Progenitor cell of endocrine pancreas (in vitro differentiated cells): Measurements from ENCODE around the gene HRH3. TPM values are rescaled to one million over a fixed set of nuclear protein-coding genes. Genes with fewer than 3 reads are reported as not detected.

Experiments
- DNase-seq: peaks from one replicate; pipeline ENCODE4 v3.0.0; 2021; ENCODE audit warnings: low spot score; ENCODE audit not compliant: unreplicated experiment
- H3K27ac Mint-ChIP-seq: 2 replicates; pipeline ENCODE4 v1.8.0; 2021; ENCODE audit warnings: mild to moderate bottlenecking, moderate library complexity, mixed read lengths
- H3K27me3 Mint-ChIP-seq: 2 replicates; pipeline ENCODE4 v1.8.0; 2021; ENCODE audit warnings: mixed read lengths
- H3K36me3 Mint-ChIP-seq: 2 replicates; pipeline ENCODE4 v1.8.0; 2022; ENCODE audit warnings: mixed read lengths; ENCODE audit not compliant: insufficient read depth
- H3K4me1 Mint-ChIP-seq: 2 replicates; pipeline ENCODE4 v1.8.0; 2021; ENCODE audit warnings: low read depth, mixed read lengths
- H3K4me3 Mint-ChIP-seq: 2 replicates; pipeline ENCODE4 v1.8.0; 2021; ENCODE audit warnings: low read depth, mild to moderate bottlenecking, moderate library complexity, mixed read lengths
- H3K9me3 Mint-ChIP-seq: 2 replicates; pipeline ENCODE4 v1.8.0; 2021; ENCODE audit warnings: low read depth, mixed read lengths
- total RNA-seq: library from RNA; stranded (reverse); gene quantifications from 2 replicates; pipeline ENCODE4 v1.2.1, GENCODE V29; 2021
- TF ChIP-seq, protein P1 (sequence below): fragments of 200-600 bp; sonication (generic); IDR thresholded peaks from one replicate; pipeline ENCODE4 v1.5.0; 2021; ENCODE audit warnings: antibody characterized with exemption, mild to moderate bottlenecking; ENCODE audit not compliant: unreplicated experiment

The HRH3 gene
- total RNA-seq, 1 donor from 2014 or later = 0.10 TPM

DNA sequence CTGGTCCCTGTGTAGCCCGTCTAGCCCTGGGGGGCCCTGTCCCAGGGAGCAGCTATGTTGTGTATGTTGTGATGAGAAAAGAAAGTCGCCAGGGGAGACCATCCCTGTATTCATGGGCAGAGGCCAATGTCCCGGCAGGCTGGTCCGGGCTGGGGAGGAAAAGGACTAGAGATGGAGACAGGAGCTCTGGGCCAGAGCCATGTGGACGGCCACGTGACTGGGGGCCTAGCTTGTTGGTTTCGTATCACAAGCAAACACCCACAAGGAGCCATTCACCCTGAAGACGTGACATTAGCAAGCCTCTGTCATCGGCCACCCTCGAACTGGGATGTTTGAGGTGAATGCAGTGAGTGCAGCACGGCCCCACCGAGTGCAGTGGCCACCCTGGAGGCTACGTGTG lies 2.9 kb upstream of the HRH3 start:
- peaks cover 67% of the 10 kb centered on the region for H3K27me3 Mint-ChIP-seq
- TF ChIP-seq, protein P1, sequence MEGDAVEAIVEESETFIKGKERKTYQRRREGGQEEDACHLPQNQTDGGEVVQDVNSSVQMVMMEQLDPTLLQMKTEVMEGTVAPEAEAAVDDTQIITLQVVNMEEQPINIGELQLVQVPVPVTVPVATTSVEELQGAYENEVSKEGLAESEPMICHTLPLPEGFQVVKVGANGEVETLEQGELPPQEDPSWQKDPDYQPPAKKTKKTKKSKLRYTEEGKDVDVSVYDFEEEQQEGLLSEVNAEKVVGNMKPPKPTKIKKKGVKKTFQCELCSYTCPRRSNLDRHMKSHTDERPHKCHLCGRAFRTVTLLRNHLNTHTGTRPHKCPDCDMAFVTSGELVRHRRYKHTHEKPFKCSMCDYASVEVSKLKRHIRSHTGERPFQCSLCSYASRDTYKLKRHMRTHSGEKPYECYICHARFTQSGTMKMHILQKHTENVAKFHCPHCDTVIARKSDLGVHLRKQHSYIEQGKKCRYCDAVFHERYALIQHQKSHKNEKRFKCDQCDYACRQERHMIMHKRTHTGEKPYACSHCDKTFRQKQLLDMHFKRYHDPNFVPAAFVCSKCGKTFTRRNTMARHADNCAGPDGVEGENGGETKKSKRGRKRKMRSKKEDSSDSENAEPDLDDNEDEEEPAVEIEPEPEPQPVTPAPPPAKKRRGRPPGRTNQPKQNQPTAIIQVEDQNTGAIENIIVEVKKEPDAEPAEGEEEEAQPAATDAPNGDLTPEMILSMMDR = no peak
- no peak overlapping the region for H3K27ac Mint-ChIP-seq
- no peaks in the 10 kb centered on the region for H3K4me1 Mint-ChIP-seq
- no peaks in the 10 kb centered on the region for H3K9me3 Mint-ChIP-seq
- H3K4me3 Mint-ChIP-seq = no peak overlapping the region
- DNase-seq = no peak
- no peaks in the 10 kb centered on the region for H3K36me3 Mint-ChIP-seq

DNA sequence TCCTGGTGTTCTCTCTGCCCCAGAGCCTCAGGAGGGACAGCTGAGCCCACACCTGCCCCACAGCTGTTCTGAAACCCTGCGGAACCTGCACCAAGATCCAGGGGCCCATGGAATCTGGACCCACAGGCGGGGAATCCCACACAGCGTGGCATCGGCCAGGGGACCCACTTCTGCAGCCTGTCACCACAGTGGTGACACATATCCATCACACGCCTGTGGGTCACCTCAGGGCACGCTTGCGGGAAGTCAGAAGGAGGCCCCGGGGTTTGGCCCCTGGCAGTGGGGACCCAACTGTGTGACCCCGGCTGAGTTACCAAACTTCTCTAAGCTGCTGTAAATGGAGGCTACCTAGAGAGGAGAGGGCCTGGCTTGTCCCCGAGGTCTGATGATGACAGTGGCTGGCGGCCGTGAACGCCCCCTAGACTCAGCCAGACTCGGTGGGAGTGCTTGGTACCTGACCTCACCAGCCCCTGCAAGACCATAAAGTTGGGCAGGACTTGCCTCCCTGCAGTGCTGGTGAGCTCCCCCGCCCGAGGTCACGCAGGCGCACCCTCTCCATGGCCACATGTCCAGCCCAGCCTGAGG lies 2.3 kb upstream of the HRH3 start:
- DNase-seq = no peak
- H3K27me3 Mint-ChIP-seq = peaks cover 71% of the 10 kb centered on the region
- no peak overlapping the region for H3K27ac Mint-ChIP-seq
- no peaks in the 10 kb centered on the region for H3K9me3 Mint-ChIP-seq
- no peaks in the 10 kb centered on the region for H3K4me1 Mint-ChIP-seq
- no peak overlapping the region for H3K4me3 Mint-ChIP-seq
- no peaks in the 10 kb centered on the region for H3K36me3 Mint-ChIP-seq
- TF ChIP-seq, protein P1 = no peak

DNA sequence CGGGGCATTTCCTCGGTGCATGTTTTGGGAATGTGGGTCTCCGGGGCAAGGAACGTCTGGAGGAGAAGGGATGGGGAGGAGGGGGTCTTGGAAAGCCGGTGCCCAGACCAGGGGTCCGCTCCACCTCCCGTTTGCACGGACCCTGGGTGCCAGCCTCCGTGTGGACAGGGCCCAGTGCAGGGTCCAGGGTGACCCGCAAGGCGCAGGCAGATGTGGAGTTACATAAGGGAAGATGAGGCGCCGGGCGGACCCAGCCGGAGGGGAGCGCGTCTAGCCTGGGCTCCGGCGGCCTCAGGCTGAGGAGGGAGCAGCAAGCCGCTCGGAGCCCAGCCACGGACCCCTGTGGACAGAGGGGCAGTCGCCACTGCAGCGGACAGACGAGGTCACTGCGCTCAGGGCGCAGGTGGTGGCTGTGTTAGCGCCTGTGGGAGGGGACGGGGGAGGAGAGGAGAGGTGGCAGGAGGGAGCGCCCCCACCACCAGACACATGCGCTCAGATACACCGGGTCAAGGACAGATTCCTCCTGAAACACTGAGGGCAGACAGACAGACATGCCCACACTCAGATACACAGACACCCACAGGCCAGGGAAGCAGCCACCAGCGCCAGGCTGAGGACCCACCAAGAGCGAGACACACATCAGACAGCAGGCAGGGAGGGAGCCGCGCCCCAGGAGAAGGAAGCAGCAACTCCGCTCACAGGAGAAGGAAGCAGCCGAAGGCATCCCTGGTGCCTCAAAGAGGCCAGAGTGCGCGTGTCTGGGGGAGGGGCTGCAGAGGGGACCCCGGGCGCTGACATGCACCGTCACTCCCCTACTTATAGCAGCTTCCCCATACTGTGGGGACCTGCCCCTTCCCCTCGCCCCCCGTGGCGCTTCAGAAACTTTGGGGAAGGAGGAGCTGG lies 839 bp upstream of the HRH3 start:
- Mint-ChIP-seq H3K4me1 (no peaks in the 10 kb centered on the region), H3K4me3 (no peak overlapping the region), H3K27ac (peak overlapping the region; percentile 64), H3K27me3 (peaks cover 62% of the 10 kb centered on the region), H3K9me3 (no peaks in the 10 kb centered on the region), H3K36me3 (no peaks in the 10 kb centered on the region)
- TF ChIP-seq, protein P1 = no peak
- no peak for DNase-seq

DNA sequence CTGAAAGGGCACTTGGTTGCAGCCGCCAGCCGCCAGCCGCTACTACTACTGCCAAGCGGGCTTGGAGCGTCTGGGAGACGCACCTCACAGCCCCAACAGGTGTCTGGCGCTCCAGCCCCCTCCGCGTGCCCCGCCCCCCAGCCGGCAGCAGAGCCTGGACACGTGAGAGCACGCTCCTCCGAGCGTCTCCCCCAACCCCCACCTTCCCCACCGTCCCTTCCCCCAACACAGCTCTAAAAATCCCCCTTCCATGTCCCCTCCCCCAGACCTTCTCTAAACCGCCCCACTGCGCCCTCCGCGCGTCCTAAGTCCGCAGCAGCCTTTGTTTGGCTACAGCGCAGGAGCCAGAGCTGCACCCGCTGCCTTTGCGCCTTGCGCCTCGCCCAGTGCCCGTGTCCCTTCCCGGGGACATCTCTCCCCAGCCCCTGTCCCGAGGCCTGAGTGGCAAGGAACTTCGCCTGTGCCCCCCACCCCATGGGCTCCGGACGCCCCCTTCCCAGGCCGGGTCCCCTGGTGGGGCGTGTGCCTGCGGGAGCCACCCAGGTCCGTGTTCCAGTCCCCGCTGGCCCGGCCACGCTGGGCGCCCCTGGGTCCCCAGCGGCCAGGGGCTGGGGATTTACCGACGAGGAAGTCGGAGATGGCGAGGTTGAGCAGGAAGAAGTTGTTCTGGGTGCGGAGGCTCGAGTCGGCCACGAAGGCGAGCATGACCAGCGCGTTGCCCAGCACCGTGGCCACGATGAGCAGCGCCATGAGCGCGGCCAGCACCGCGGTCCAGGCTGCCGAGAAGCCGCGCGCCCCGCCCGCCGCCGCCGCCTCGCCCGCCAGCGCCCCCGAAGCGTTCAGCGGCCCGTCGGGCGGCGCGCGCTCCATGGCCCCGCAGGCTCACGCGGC lies 732 bp downstream of the HRH3 start:
- Mint-ChIP-seq H3K27me3 (peaks cover 59% of the 10 kb centered on the region), H3K4me3 (peak overlapping the region; percentile 47), H3K9me3 (no peaks in the 10 kb centered on the region)

More for the DNA sequence above, 732 bp downstream of the HRH3 start:
- H3K36me3 Mint-ChIP-seq = no peaks in the 10 kb centered on the region
- H3K4me1 Mint-ChIP-seq = no peaks in the 10 kb centered on the region
- no peak for DNase-seq
- TF ChIP-seq, protein P1 = no peak
- no peak overlapping the region for H3K27ac Mint-ChIP-seq
